B cell (primary cell): ENCODE results near the gene EMILIN3.

Source experiments
- CTCF ChIP-seq: fragments of 200-600 bp; IDR thresholded peaks from one replicate; pipeline ENCODE4 v1.8.0; 2022; ENCODE audit warnings: antibody characterized with exemption, mild to moderate bottlenecking
- EZH2 ChIP-seq: IDR thresholded peaks from 2 replicates; pipeline ENCODE4 v1.6.1; 2012; ENCODE audit warnings: borderline replicate concordance, low read depth, mild to moderate bottlenecking, moderate library complexity, low read length; ENCODE audit not compliant: insufficient read depth, poor library complexity, severe bottlenecking

- TF ChIP-seq CTCF, result no peak
- TF ChIP-seq EZH2, result no peak
These were observed 29.3 kb upstream of the EMILIN3 start for GRCh38 chr20:41395667-41396664.
